ENCODE data around the gene EDC4. TPM values are rescaled to one million over a fixed set of nuclear protein-coding genes. Genes with fewer than 3 reads are reported as not detected.

The EDC4 gene
- total RNA-seq, 1 experiment from 2014 or later: 106 TPM

DNA sequence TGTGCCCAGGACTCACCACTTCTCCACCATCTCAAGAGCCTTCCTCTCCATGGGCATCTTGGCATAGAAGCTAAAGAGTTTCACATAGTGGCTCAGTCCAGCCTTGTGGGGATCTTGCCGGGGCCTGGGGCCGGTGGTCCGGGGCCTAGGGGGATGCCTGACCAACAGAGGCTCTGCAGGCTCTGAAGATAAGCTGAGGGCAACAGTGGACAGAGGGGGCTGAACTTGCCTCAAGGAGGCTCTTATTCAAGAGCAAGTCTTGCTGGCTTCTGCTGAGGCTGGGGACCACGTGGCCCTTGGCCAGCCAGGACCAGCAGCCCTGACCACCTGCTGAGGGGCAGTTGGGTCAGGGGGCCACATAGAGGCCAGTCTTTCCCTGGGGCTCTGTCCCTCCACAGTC is 44.2 kb upstream of the EDC4 start:
- H3K4me1 Mint-ChIP-seq: peaks cover 21 to 23% of the 10 kb centered on the region in 2 experiments
- no peak for DNase-seq

More for the DNA sequence above, 44.2 kb upstream of the EDC4 start:
- Histone ChIP-seq H3K9me3 (ENCODE audit: control insufficient read depth, low read depth, low read length) (no peaks in the 10 kb centered on the region), H2BK12ac (ENCODE audit: insufficient read length, low read depth, low read length) (no peak overlapping the region), H2BK120ac (ENCODE audit: low read depth, low read length, poor library complexity, severe bottlenecking) (no peak overlapping the region), H3K27ac (ENCODE audit: insufficient read length, low read depth, low read length) (no peak overlapping the region), H4K20me1 (ENCODE audit: control insufficient read depth, insufficient read depth, insufficient read length) (no peaks in the 10 kb centered on the region), H3K9ac (ENCODE audit: extremely low read depth, insufficient read length, low read length) (no peak overlapping the region), H2BK5ac (ENCODE audit: insufficient read length, low read length) (no peak overlapping the region), H3K56ac (ENCODE audit: insufficient read length, low read depth, low read length) (no peak overlapping the region), H2BK20ac (ENCODE audit: low read depth, low read length, poor library complexity, severe bottlenecking) (no peak overlapping the region), H3T11ph (ENCODE audit: low read length) (no peak overlapping the region), H3K4me1 (ENCODE audit: insufficient read depth, low read length) (no peaks in the 10 kb centered on the region; the same call in 1 of the 2 replicates), H2BK15ac (ENCODE audit: low read depth, low read length) (no peak overlapping the region), H3K4me2 (ENCODE audit: insufficient read depth, insufficient read length, low read length) (no peak overlapping the region), H3K79me2 (ENCODE audit: insufficient read depth, low read length) (no peaks in the 10 kb centered on the region), H3K23me2 (ENCODE audit: insufficient read length, low read depth, low read length, poor library complexity, severe bottlenecking) (peaks cover 5% of the 10 kb centered on the region), H4K91ac (ENCODE audit: insufficient read length, low read depth, low read length) (no peak overlapping the region), H3K79me1 (ENCODE audit: insufficient read depth, low read depth, low read length, poor library complexity, severe bottlenecking) (no peaks in the 10 kb centered on the region), H4K5ac (ENCODE audit: insufficient read length, low read depth, low read length) (no peak overlapping the region), H2AFZ (ENCODE audit: low read length) (no peak overlapping the region), H3K18ac (ENCODE audit: insufficient read length, low read depth, low read length) (no peak overlapping the region), H3K14ac (ENCODE audit: insufficient read depth, low read length) (no peak overlapping the region), H2AK5ac (ENCODE audit: insufficient read length, low read length) (no peak overlapping the region), H4K8ac (replicated peaks; ENCODE audit: insufficient read length, low read depth, low read length) (no peak overlapping the region), H3K23ac (ENCODE audit: insufficient read length, low read depth, low read length) (no peak overlapping the region), H3K4ac (ENCODE audit: low read depth, low read length) (no peak overlapping the region), H3K27me3 (ENCODE audit: insufficient read depth, low read length) (no peaks in the 10 kb centered on the region)
- Mint-ChIP-seq H3K4me3 (no peak overlapping the region), H3K27me3 (ENCODE audit: low read depth) (peaks cover 2% of the 10 kb centered on the region; the same call in 1 of the 2 replicates), H3K27ac (no peak overlapping the region), H3K36me3 (ENCODE audit: insufficient read depth in 1 of 3, low read depth in 3 of 3) (peaks cover 29 to 63% (median 61%) of the 10 kb centered on the region in 3 experiments; a peak in 6 of 7 replicates), H3K9me3 (no peaks in the 10 kb centered on the region)
- TF ChIP-seq CTCF (conservative IDR thresholded peaks at IDR 0.05): no peak
- no CpG with 5 or more reads among the region's 4 CpGs for WGBS (ENCODE audit: extremely low coverage, insufficient read length, low lambda C conversion rate)

Data from H9 (cell line).